GM19025 (cell line): ENCODE results near the gene BRICD5.
"Not testable (repeated sequence)": the region's sequence is repeated elsewhere in the genome, so short reads cannot be mapped to it uniquely, and the experiment has no call there.

Source experiments
- ATAC-seq: cut with Tn5 transposase; IDR thresholded peaks from one replicate; pipeline ENCODE4 v1.9.1; 2021; ENCODE audit warnings: mild to moderate bottlenecking, low read depth, moderate library complexity; ENCODE audit not compliant: unreplicated experiment

The BRICD5 gene

GRCh38 chr16:2210386-2211365 is at the start of gene BRICD5:
TSS of gene BRICD5 (minus strand) at chr16:2210863. CDS start at chr16:2210833, 30 bp downstream.
- ATAC-seq = no peak

DNA sequence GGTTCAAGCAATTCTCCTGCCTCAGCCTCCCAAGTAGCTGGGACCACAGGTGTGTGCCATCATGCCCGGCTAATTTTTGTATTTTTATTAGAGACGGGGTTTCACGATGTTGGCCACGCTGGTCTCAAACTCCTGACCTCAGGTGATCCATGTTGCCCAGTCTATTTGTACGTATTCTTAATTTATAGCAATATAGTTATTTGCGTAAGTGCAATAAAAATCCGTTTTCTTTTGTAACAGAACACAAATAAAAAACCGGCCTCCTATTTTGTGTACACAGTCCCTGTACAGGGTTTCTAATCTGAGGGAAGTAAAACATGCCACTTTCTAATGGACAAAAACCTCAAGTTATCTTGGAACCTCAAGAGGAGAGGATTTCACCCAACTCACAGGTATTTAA is 49.6 kb upstream of the BRICD5 start:
- ATAC-seq = no peak

DNA sequence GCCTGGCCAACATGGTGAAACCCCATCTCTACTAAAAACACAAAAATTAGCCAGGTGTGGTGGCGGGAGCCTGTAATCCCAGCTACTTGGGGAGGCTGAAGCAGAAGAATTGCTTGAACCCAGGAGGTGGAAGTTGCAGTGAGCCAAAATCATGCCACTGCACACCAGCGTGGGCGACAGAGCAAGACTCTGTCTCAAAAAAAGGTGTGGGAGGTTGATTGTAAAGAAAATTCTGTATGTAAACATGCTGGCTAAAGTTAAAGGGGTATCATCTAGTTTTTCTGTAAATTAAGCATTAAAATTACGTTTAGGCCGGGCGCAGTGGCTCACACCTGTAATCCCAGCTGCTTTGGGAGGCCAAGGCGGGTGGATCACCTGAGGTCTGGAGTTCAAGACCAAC is 47.9 kb upstream of the BRICD5 start:
- not testable (repeated sequence) for ATAC-seq

DNA sequence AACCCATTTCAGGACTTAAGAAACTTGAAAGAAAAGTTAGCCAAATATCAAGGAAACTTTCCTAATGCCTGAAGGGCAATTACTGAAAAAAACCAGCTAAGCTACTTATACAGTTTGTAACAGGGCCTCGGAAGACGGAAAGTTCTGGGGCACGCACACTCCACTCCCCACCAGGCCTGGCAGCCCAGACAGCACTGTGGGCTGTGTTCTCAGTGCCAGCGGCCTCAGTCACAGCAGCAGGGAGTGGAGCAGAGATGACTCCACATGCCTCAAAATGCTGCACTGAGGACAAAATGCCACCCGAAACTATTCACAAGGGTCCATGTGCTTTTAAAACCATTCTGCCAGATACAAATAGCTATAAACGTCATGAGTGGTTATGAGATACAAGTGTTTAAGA is 47.1 kb upstream of the BRICD5 start:
- no peak for ATAC-seq

GRCh38 chr16:2256531-2257140 is 46.0 kb upstream of the BRICD5 start:
- no peak for ATAC-seq

- ATAC-seq = no peak
Measured at GRCh38 chr16:2253293-2253692, 42.6 kb upstream of the BRICD5 start.

- ATAC-seq = no peak
Measured at GRCh38 chr16:2252806-2253148, 42.1 kb upstream of the BRICD5 start.

GRCh38 chr16:2251296-2252111 is 40.8 kb upstream of the BRICD5 start, which contains the start of gene ECI1:
TSS of gene ECI1 (minus strand) at chr16:2251587. CDS start at chr16:2251566, 21 bp downstream.
- peak; percentile 85 for ATAC-seq

DNA sequence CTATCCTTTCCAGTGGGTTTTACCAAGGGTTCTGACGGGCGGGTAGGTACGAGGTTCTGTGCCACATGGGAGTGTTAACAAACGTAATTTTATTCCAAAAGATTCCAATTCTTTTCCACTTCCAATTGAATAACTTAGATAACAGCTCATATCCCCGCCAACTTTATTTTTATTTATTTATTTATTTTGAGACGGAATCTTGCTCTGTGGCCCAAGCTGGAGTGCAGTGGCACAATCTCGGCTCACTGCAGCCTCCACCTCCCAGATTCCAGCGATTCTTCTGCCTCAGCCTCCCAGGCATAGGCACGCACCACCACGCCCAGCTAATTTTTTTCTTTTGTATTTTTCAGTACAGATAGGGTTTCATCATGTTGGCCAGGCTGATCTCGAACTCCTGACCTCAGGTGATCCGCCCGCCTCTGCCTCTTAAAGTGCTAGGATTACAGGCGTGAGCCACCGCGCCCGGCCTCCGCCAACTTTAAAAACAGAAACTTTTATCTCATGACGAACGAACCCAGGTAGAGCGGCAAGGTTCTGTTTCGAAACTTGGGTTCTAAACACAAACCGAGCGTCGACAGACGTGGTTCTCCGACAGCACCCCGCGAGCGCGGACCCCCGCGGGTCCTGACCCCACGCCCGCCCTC is 40.1 kb upstream of the BRICD5 start:
- peak; percentile 1 for ATAC-seq

DNA sequence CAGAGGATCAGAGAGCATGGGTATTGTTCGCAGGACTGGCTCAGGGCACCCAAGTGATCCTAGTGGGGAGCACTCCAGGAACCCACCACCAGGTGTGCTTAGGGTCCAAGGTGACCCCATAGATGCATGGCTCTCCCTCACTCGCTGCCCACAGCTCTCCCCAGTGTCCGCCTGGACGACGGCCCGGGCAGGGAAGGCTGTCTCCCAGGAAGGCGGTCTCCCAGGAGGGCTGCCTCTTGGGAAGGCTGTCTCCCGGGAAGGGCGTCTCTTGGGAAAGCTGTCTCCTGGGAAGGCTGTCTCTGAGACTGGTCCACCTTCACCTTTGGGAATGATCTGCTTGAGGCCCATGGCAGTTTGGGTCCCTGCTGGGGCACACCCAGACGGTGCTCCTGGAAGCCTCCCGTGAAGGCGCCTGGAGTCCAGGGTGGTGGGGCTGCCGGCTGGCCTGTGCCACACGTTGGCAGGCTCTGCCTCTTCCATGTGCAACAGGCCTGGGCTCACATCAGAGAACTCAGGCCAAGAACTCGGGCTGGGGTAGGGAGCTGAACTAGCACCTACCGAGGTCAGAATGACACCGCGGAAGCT is 35.7 kb upstream of the BRICD5 start:
- no peak for ATAC-seq

DNA sequence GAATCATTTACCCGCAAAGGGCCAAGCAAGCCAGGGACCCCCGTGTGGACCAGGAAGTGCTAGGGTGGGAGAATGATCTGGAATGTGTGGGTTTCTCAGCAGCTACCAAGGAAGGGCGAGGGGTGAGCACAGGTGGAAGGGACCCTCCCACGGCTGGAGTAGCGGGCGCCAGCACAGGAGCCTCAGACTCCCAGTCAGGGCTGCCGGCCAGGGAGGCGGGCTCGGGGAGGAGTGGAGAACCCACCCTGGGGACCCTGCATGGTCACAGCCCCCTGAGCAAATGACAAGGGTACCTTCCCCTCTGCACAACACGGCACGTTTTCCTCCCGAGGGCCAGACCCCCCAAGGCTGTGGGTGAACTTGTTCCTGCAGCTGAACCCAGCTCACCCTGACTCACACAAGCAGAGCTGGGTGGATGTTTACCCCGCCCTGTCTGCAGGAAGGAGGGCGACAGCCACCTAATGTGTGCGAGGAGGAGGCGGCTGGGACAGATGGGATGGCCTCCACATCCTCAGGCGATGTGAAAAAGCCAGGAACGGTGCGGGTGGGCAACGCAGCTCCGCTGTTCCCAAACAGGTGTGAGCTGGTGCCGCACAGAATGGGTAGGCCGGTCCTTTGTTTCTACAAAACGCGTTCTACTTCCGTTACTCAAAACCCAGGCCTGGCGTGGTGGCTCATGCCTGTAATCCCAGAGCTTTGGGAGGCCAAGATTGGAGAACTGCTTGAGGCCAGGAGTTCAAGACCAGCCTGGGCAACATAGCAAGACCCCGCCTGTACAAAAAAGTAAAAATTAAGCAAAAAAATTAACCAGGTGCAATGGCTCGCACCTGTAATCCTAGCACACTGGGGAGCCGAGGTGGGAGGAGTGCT is 34.5 kb upstream of the BRICD5 start:
- ATAC-seq = no peak

DNA sequence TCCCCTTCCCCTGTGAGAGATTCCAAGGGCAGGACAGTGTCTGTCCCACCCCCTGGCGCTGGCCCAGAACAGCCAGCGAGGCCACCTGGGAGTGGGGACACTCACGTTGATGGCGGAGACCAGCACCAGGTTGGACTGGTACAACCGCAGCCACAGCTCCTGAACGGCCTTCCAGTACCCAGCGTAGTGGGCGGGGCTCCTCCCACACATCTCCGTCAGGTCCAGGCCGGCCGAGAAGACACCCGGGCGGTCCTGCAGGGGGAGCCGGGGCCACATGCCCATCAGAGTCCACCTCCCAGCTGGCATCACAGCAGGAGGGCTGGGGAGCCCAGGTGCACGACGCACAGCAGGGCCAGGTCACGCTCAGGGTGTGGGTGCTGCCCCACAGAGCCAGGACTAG is 33.6 kb upstream of the BRICD5 start:
- no peak for ATAC-seq

GRCh38 chr16:2243781-2244180 is 33.1 kb upstream of the BRICD5 start:
- no peak for ATAC-seq

DNA sequence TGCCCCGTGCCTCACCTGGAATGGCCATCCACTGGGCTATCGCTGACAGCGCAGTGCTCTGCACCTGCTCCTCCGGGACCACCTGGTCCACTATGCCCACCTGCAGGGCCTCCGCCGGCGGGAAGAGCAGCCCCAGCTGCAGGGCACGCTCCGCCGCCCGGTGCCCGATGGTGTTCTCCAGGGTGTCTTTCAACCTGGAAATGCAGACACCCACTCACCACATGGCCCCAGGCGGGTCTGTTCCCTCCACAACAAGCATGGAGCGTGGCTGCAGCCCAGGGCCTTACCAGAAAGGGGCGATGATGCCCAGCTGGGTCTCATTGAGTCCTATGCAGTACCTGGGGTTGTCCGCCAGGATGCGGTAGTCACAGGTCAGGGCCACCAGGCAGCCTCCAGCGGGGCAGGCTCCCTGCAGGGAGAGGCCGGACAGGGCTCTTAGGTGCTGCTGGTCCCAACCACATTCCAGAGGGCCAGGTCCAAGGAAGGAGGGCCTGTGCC is 32.4 kb upstream of the BRICD5 start:
- no peak for ATAC-seq

DNA sequence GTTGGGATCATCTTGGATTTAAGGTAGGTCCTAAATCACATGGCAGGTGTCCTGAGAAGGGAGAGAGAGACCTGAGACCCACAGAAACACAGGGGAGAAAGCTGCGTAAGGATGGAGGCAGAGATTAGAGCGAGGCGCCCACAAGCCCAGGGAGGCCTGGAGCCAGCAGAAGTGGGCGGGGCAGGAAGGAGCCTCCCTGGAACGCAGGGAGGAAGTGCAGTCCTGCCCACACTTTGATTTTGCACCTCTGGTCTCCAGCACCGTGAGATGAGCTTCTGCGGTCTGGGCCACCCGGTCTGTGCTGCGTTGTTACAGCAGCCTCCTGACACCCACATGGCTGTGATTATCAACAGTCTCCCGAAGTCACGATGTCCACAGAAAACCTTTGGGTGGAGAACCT is 31.9 kb upstream of the BRICD5 start:
- ATAC-seq = no peak

- ATAC-seq = not testable (repeated sequence)
Measured at GRCh38 chr16:2240331-2240730, 29.7 kb upstream of the BRICD5 start.

DNA sequence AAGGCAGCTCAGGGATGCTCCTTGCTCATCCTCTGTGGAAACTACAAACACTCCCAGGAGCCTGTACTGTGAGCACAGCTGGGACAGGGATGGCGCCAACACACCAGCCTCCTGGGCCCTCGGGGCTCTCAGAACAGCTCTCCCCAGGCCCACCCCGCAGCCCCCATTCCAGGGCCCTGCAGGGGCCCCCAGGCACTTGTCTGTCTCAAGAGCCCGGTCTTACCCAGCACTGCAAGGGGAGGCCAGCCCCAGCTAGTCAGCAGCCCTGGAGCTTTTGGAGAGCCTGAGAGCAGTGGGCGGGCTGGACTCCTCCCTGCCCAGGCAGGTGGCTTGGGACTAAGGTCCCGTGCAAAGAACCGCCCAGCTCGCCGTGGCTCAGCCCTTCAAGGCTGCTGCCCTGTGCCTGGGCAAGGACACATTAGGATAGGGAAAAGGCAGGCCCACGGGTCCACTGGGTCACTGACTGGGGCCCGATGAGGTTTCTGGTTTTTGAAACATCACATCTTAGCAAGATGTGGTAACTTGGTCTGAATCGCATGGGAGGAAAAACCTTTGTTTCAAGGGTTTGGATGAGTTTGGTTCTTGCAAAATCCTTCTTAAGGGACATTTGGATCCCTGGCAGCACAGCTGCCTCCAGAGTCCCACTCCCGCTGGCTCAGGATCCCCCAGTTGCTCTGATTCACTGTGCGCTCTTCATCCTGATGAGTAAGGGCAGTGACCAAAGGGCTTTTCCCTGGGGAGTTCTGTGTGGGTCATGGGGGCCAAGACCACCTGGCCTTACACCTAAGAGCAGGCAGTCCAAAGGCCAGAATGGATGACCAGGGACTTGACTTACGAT is 28.4 kb upstream of the BRICD5 start:
- no peak for ATAC-seq
